Natural killer cell (primary cell): ENCODE measurements around the gene SH3BP4. TPM values are rescaled to one million over a fixed set of nuclear protein-coding genes. Genes with fewer than 3 reads are reported as not detected.

Source experiments
- ATAC-seq, 3 donors: fragments of 150-1000 bp in 2 of 3; fragments of 200-7000 bp in 1 of 3; cut with Tn5 transposase; 1 replicate in 1 of 3; 2 replicates in 2 of 3; pipeline ENCODE4 v1.10.0; 2021; ENCODE audit warnings: mild to moderate bottlenecking in 2 of 3, moderate library complexity in 2 of 3
- DNase-seq, 2 donors: peaks; one replicate each; pipeline versions ENCODE4 v3.0.0 to v3.0.0-alpha.2; 2013 to 2021; ENCODE audit warnings: mixed read lengths in 1 of 2
- H3K27ac ChIP-seq: one replicate; pipeline ENCODE4 v1.5.1; 2013; ENCODE audit warnings: mild to moderate bottlenecking, low read length
- H3K27me3 ChIP-seq: one replicate; pipeline ENCODE4 v1.6.1; 2013; ENCODE audit warnings: low read length; ENCODE audit not compliant: control insufficient read depth, insufficient read depth
- H3K36me3 ChIP-seq: one replicate; pipeline ENCODE4 v1.6.1; 2013; ENCODE audit warnings: low read length; ENCODE audit not compliant: control insufficient read depth, insufficient read depth
- H3K4me1 ChIP-seq: one replicate; pipeline ENCODE4 v1.6.1; 2013; ENCODE audit warnings: low read length; ENCODE audit not compliant: control insufficient read depth, insufficient read depth
- H3K4me3 ChIP-seq: one replicate; pipeline ENCODE4 v1.5.1; 2013; ENCODE audit warnings: low read length
- H3K9me3 ChIP-seq: one replicate; pipeline ENCODE4 v1.6.1; 2013; ENCODE audit warnings: low read length; ENCODE audit not compliant: control insufficient read depth, insufficient read depth
- H3K27ac Mint-ChIP-seq, 2 donors: one replicate each; pipeline ENCODE4 v1.8.0; 2022; ENCODE audit warnings: mild to moderate bottlenecking in 2 of 2, mixed read lengths in 2 of 2, moderate library complexity in 1 of 2
- H3K27me3 Mint-ChIP-seq, 2 donors: one replicate each; pipeline ENCODE4 v1.8.0; 2022; ENCODE audit warnings: low read depth in 2 of 2, mixed read lengths in 2 of 2
- H3K36me3 Mint-ChIP-seq: one replicate; pipeline ENCODE4 v1.8.0; 2022; ENCODE audit warnings: mixed read lengths
- H3K4me1 Mint-ChIP-seq, 2 donors: one replicate each; pipeline ENCODE4 v1.8.0; 2022; ENCODE audit warnings: mixed read lengths in 2 of 2
- H3K4me3 Mint-ChIP-seq: one replicate; pipeline ENCODE4 v1.8.0; 2022; ENCODE audit warnings: mild to moderate bottlenecking, moderate library complexity, mixed read lengths
- H3K9me3 Mint-ChIP-seq, 2 donors: one replicate each; pipeline ENCODE4 v1.8.0; 2022; ENCODE audit warnings: mixed read lengths in 2 of 2
- WGBS: methylation state at CpG from one replicate; pipeline ENCODE4 v1.1.7; 2013; ENCODE audit warnings: missing lambda C conversion rate; ENCODE audit not compliant: insufficient coverage; 5-methylcytosine and 5-hydroxymethylcytosine counted together
- intact Hi-C: fragments of 100-400 bp; cut with micrococcal nuclease; formaldehyde crosslinking; loops from one replicate; pipeline ENCODE4 v1.14.2; 2022
- total RNA-seq, 4 donors: library from RNA; stranded (reverse); fragments of 120-200 nt in 1 of 4; gene quantifications; one replicate each; pipeline versions ENCODE4 v1.2.3 to v1.2.4, GENCODE V29; 2013 to 2022
- TF ChIP-seq, protein P1 (sequence below): fragments of 200-600 bp; IDR thresholded peaks from one replicate; pipeline ENCODE4 v1.8.0; 2022; ENCODE audit warnings: antibody characterized with exemption

SH3BP4 gene
- total RNA-seq, 3 donors from 2014 or later (not counting 1 experiment from before 2014, with no cell fraction given), result 0.39 to 2.6 (median 1.0) TPM

DNA sequence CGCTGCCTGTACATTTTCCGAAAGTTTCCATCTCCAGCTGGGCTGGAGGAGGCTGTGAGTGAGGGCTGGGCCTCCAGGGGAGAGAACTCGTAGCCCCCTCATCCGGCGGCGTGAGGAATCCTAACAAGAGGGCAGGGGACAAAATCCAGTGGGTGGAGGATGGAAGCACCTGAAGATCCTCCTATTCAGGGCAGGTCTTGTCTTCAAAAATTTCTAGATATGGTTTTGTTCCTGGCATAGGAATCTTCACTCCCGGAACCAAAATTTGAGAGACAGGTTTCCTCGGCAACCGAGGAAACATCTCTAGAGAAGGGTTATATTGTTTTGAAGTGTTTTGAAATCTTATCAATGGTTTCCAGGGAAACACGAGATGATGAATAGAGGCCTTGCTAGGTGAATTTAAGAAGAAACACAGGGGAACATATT lies 136.7 kb downstream of the SH3BP4 start:
- no peaks in the 10 kb centered on the region for H3K9me3 Mint-ChIP-seq
- Histone ChIP-seq H3K4me3 (no peak overlapping the region), H3K27ac (no peak overlapping the region), H3K4me1 (no peaks in the 10 kb centered on the region), H3K36me3 (no peaks in the 10 kb centered on the region), H3K27me3 (no peaks in the 10 kb centered on the region), H3K9me3 (no peaks in the 10 kb centered on the region)
- no peaks in the 10 kb centered on the region for H3K4me1 Mint-ChIP-seq
- H3K27ac Mint-ChIP-seq, result no peak overlapping the region
- intact Hi-C loops, result no loop called here
- no peaks in the 10 kb centered on the region for H3K36me3 Mint-ChIP-seq
- peaks cover 15 to 47% of the 10 kb centered on the region in 2 donors for H3K27me3 Mint-ChIP-seq
- TF ChIP-seq, protein P1, sequence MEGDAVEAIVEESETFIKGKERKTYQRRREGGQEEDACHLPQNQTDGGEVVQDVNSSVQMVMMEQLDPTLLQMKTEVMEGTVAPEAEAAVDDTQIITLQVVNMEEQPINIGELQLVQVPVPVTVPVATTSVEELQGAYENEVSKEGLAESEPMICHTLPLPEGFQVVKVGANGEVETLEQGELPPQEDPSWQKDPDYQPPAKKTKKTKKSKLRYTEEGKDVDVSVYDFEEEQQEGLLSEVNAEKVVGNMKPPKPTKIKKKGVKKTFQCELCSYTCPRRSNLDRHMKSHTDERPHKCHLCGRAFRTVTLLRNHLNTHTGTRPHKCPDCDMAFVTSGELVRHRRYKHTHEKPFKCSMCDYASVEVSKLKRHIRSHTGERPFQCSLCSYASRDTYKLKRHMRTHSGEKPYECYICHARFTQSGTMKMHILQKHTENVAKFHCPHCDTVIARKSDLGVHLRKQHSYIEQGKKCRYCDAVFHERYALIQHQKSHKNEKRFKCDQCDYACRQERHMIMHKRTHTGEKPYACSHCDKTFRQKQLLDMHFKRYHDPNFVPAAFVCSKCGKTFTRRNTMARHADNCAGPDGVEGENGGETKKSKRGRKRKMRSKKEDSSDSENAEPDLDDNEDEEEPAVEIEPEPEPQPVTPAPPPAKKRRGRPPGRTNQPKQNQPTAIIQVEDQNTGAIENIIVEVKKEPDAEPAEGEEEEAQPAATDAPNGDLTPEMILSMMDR, result no peak
- WGBS, result 79% methylated on average over 10 of the region's 10 CpGs
- H3K4me3 Mint-ChIP-seq, result no peak overlapping the region
- no peak for DNase-seq
- ATAC-seq, result no peak

DNA sequence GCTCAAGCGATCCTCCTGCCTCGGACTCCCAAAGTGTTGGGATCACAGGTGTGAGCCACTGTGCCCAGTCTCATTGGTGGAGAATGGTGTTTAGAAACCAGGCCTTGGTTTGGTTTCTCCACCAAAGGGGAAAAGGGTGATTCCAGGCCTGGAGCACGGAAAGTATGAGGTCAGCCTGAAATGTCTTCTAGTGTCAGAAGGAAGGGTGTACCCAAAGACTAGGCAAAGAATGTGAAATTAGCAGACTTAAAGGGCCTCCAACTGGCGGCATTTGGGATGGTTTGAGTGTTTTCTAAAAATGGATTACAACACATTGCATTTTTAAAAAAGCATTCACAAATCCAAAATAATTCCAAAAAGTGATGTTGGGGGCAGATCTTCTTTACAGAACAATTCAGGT lies 139.6 kb downstream of the SH3BP4 start:
- no peak overlapping the region for H3K27ac Mint-ChIP-seq
- TF ChIP-seq, protein P1, result no peak
- whole genome bisulfite sequencing, result 91% methylated on average over 3 of the region's 4 CpGs
- Histone ChIP-seq H3K27me3 (no peaks in the 10 kb centered on the region), H3K27ac (no peak overlapping the region), H3K9me3 (no peaks in the 10 kb centered on the region), H3K4me3 (no peak overlapping the region), H3K4me1 (no peaks in the 10 kb centered on the region), H3K36me3 (no peaks in the 10 kb centered on the region)
- H3K36me3 Mint-ChIP-seq, result no peaks in the 10 kb centered on the region
- H3K9me3 Mint-ChIP-seq, result no peaks in the 10 kb centered on the region
- no peak overlapping the region for H3K4me3 Mint-ChIP-seq
- intact Hi-C loops, result no loop called here
- H3K4me1 Mint-ChIP-seq, result no peaks in the 10 kb centered on the region
- ATAC-seq (no peak), DNase-seq (no peak)
- peaks cover 10 to 46% of the 10 kb centered on the region in 2 donors for H3K27me3 Mint-ChIP-seq

DNA sequence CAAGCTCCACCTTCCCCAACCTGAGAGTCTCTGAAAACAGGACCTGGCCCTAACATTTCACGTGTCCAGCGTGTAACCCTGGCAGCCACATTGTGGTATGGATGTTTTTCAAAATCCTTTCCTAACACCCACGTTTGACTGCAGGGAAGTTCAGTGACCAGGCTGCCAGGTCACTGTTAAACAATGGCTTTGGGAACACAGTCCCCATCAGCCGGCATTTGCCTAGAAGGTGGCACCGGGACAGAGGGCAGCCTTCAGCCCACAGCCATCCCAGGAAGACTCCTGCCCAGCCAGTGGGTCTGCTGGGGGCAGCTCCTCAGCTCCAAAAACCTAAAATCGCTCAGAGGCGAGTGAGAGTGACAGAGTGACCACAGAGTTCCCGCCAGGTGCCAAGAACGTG lies 140.2 kb downstream of the SH3BP4 start:
- Mint-ChIP-seq H3K4me1 (no peaks in the 10 kb centered on the region), H3K27me3 (peaks cover 11 to 47% of the 10 kb centered on the region in 2 donors), H3K4me3 (no peak overlapping the region), H3K36me3 (no peaks in the 10 kb centered on the region), H3K9me3 (no peaks in the 10 kb centered on the region), H3K27ac (no peak overlapping the region)
- intact Hi-C loops, result no loop called here
- Histone ChIP-seq H3K27me3 (no peaks in the 10 kb centered on the region), H3K4me3 (no peak overlapping the region), H3K27ac (no peak overlapping the region), H3K4me1 (no peaks in the 10 kb centered on the region), H3K9me3 (no peaks in the 10 kb centered on the region), H3K36me3 (no peaks in the 10 kb centered on the region)
- DNase-seq (no peak), ATAC-seq (no peak)
- TF ChIP-seq, protein P1, result no peak
- WGBS, result 80% methylated on average over 9 of the region's 9 CpGs
